Thyroid gland (tissue), 4 donors: ENCODE data around the gene SHLD2. TPM values are rescaled to one million over a fixed set of nuclear protein-coding genes. Genes with fewer than 3 reads are reported as not detected.
A peak's percentile ranks its signal among the peaks of the same experiment; 100 is the strongest.

ENCODE experiments used
- DNase-seq, 2 donors: peaks; one replicate each; pipeline ENCODE4 v3.0.0-alpha.2; 2019
- H3K27ac ChIP-seq, 3 donors: fragments of 200-600 bp; sonication (generic); 1 replicate in 2 of 3; 2 replicates in 1 of 3; pipeline ENCODE4 v1.5.1; 2016 to 2019; ENCODE audit warnings: mild to moderate bottlenecking in 1 of 3, moderate library complexity in 1 of 3
- H3K27me3 ChIP-seq: fragments of 200-600 bp; sonication (generic); one replicate; pipeline ENCODE4 v1.5.1; 2019
- H3K36me3 ChIP-seq, 2 donors: fragments of 200-600 bp; sonication (generic); one replicate each; pipeline ENCODE4 v1.5.1; 2016 to 2019
- H3K4me1 ChIP-seq, 2 donors: fragments of 200-600 bp; sonication (generic); one replicate each; pipeline ENCODE4 v1.5.1; 2017 to 2019
- H3K4me3 ChIP-seq, 3 donors: fragments of 200-600 bp; sonication (generic); replicated peaks in 1 of 3; 1 replicate in 2 of 3; 2 replicates in 1 of 3; pipeline ENCODE4 v1.5.1; 2016; ENCODE audit warnings: mild to moderate bottlenecking in 1 of 3
- H3K9me3 ChIP-seq: fragments of 200-600 bp; sonication (generic); one replicate; pipeline ENCODE4 v1.5.1; 2017
- CTCF ChIP-seq, 6 experiments: fragments of 200-600 bp in 3 of 6; fragments of 450-650 bp in 3 of 6; sonication (generic) in 3 of 6; IDR thresholded peaks; one replicate each; pipeline ENCODE4 v1.5.1; 2016 to 2019; ENCODE audit warnings: antibody characterized with exemption in 6 of 6, mild to moderate bottlenecking in 2 of 6, inconsistent platforms in 1 of 6, moderate library complexity in 1 of 6
- POLR2A ChIP-seq, 2 donors: fragments of 450-650 bp; IDR thresholded peaks; one replicate each; pipeline ENCODE4 v1.6.1; 2017; ENCODE audit warnings: antibody characterized with exemption in 2 of 2, mild to moderate bottlenecking in 2 of 2, moderate library complexity in 1 of 2
- WGBS, 2 donors: methylation state at CpG; one replicate each; pipeline ENCODE4 v1.1.5; 2017; 5-methylcytosine and 5-hydroxymethylcytosine counted together
- intact Hi-C: fragments of 100-400 bp; cut with DNase I; formaldehyde crosslinking; loops from one replicate; pipeline ENCODE4 v1.15.1; 2023
- total RNA-seq, 4 donors: library from RNA; depleted of rRNA; stranded (reverse); fragments of >200 nt; gene quantifications; one replicate each; pipeline ENCODE4 v1.2.3, GENCODE V29; 2016

Gene SHLD2
- total RNA-seq, 4 donors from 2014 or later, result 60.8 to 71.9 (median 63.6) TPM

GRCh38 chr10:87089746-87090145 is 5.3 kb upstream of the SHLD2 start:
- Histone ChIP-seq H3K36me3 (no peaks in the 10 kb centered on the region), H3K9me3 (no peaks in the 10 kb centered on the region), H3K4me3 (no peak overlapping the region), H3K27ac (peak overlapping the region in 1 of 3 donors; percentile 40), H3K27me3 (no peaks in the 10 kb centered on the region), H3K4me1 (peaks cover 36 to 39% of the 10 kb centered on the region in 2 donors)
- TF ChIP-seq CTCF (IDR thresholded peaks at IDR 0.05) (no peak), POLR2A (IDR thresholded peaks at IDR 0.05) (no peak)
- WGBS, 2 donors, result 93 to 96% methylated on average over 4 of the region's 4 CpGs
- intact Hi-C loops, result loop anchor here (10.0 kb wide), 1 partner anchor 125 kb away; the partner anchor contains the start of gene ADIRF
- no peak for DNase-seq

- peaks cover 32 to 36% of the 10 kb centered on the region in 2 donors for H3K4me1 ChIP-seq
- TF ChIP-seq CTCF (IDR thresholded peaks at IDR 0.05), result no peak
- TF ChIP-seq POLR2A (IDR thresholded peaks at IDR 0.05), result no peak
- 78 to 82% methylated on average over 4 of the region's 4 CpGs for WGBS, 2 donors
- peak overlapping the region in 1 of 3 donors; percentile 87 for H3K27ac ChIP-seq
- DNase-seq, result no peak
- no peaks in the 10 kb centered on the region for H3K27me3 ChIP-seq
- H3K36me3 ChIP-seq, result no peaks in the 10 kb centered on the region
- no peaks in the 10 kb centered on the region for H3K9me3 ChIP-seq
- H3K4me3 ChIP-seq, result no peak overlapping the region
- intact Hi-C loops, result loop anchor here (10.0 kb wide), 1 partner anchor 126 kb away; the partner anchor contains the start of gene ADIRF
Observed at GRCh38 chr10:87090779-87091178, 4.2 kb upstream of the SHLD2 start.

GRCh38 chr10:87092376-87092860 is 2.6 kb upstream of the SHLD2 start:
- peaks cover 37 to 49% of the 10 kb centered on the region in 2 donors for H3K4me1 ChIP-seq
- H3K27ac ChIP-seq, result peak overlapping the region; percentile 87 to 98 (median 87)
- TF ChIP-seq POLR2A (IDR thresholded peaks at IDR 0.05) (no peak), CTCF (IDR thresholded peaks at IDR 0.05) (no peak)
- H3K27me3 ChIP-seq, result no peaks in the 10 kb centered on the region
- DNase-seq, result no peak
- WGBS, 2 donors, result 6 to 13% methylated on average over 7 of the region's 7 CpGs
- intact Hi-C loops, result loop anchor here (10.0 kb wide), 1 partner anchor 128 kb away; the partner anchor contains the start of gene ADIRF
- H3K36me3 ChIP-seq, result no peaks in the 10 kb centered on the region
- H3K4me3 ChIP-seq, result peak overlapping the region; percentile 16 to 63 (median 20)
- H3K9me3 ChIP-seq, result no peaks in the 10 kb centered on the region

DNA sequence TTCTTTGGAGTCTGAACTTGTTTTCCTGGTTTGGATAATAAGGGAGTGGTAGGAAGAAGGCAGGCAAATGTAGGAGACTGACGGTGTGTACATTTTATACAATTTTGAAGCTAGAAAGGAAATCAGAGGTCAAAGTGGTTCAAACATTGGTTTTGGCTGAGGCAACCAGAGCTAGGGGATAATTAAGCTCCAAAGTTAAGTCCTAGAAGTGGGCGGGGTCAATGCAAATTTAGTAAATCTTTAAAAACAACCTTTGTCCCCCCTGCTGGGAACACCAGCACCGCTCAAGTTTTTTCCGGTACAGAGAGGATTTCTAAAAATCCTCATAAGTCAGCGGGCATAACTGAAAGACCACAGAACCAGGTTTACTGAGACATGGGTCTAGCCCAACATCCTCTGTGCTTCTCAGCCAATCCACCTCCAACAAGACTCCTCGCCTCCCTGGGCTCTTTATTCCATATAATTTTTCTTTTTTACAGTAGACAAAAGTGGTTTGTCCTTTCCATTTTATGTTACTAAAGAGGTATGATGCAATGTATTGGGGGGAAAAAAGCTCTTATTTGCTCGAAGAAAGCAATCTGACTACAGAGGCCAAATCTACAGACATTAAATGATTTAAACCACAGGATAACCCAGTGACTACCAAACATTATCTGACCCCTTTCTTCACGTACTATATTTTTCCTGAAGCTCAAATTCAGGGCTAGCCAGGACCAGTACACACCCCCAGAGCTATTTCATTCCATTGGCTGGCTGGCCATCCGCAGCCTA is 2.0 kb upstream of the SHLD2 start:
- intact Hi-C loops, result loop anchor here (10.0 kb wide), 1 partner anchor 128 kb away; the partner anchor contains the start of gene ADIRF
- DNase-seq, result peak; percentile 32 to 34
- peak overlapping the region; percentile 16 to 63 (median 56) for H3K4me3 ChIP-seq
- no peaks in the 10 kb centered on the region for H3K36me3 ChIP-seq
- no peaks in the 10 kb centered on the region for H3K27me3 ChIP-seq
- no peak for TF ChIP-seq POLR2A (IDR thresholded peaks at IDR 0.05)
- TF ChIP-seq CTCF (IDR thresholded peaks at IDR 0.05), result no peak
- H3K9me3 ChIP-seq, result no peaks in the 10 kb centered on the region
- 4% methylated on average over 9 of the region's 9 CpGs for WGBS, 2 donors
- peaks cover 40 to 49% of the 10 kb centered on the region in 2 donors for H3K4me1 ChIP-seq
- peak overlapping the region; percentile 87 to 98 (median 87) for H3K27ac ChIP-seq
